Panc1 (cell line): ENCODE measurements around the gene CD274. TPM values are rescaled to one million over a fixed set of nuclear protein-coding genes. Genes with fewer than 3 reads are reported as not detected.

Experiments used
- ATAC-seq: fragments of 200-7000 bp; cut with Tn5 transposase; 2 replicates; pipeline ENCODE4 v1.9.1; 2020; ENCODE audit warnings: mild to moderate bottlenecking, moderate library complexity
- BruUV-seq: library from RNA; stranded (reverse); fragments of 400-500 nt; replicated peaks from 2 replicates; lab custom pipeline; 2021; lab: Mats Ljungman, UMichigan
- CTCF ChIA-PET: fragments of 300-600 bp; sonication (Branson Sonifier 250); formaldehyde crosslinking; loops from one replicate; lab custom pipeline; 2022; ENCODE audit warnings: antibody characterized with exemption; lab: Charles Lee
- POLR2A ChIA-PET: fragments of 300-600 bp; sonication (Branson Sonifier 250); formaldehyde crosslinking; loops from one replicate; lab custom pipeline; 2022; ENCODE audit warnings: antibody characterized with exemption; lab: Charles Lee
- DNase-seq: peaks from one replicate; pipeline ENCODE4 v3.0.0-alpha.2; 2010; ENCODE audit warnings: low read depth, low spot score
- H3K27ac ChIP-seq: 2 replicates; pipeline ENCODE4 v1.5.1; 2011; ENCODE audit warnings: mild to moderate bottlenecking, low read length, inconsistent platforms
- H3K27me3 ChIP-seq: fragments of 200-500 bp; sonication (Bioruptor generic); 2 replicates; pipeline ENCODE4 v1.6.0; 2014; ENCODE audit warnings: low read length, inconsistent platforms; ENCODE audit not compliant: control insufficient read depth, insufficient read depth
- H3K36me3 ChIP-seq: fragments of 200-500 bp; sonication (Bioruptor generic); 2 replicates; pipeline ENCODE4 v1.5.1; 2014; ENCODE audit warnings: inconsistent platforms, mild to moderate bottlenecking, low read length, moderate library complexity; ENCODE audit not compliant: control insufficient read depth, insufficient read depth
- H3K4me1 ChIP-seq: 2 replicates; pipeline ENCODE4 v1.5.1; 2011; ENCODE audit warnings: inconsistent platforms, mild to moderate bottlenecking, low read length, moderate library complexity; ENCODE audit not compliant: control insufficient read depth, insufficient read depth
- H3K4me3 ChIP-seq, 2 experiments: 2 replicates each; pipeline ENCODE4 v1.5.1; 2011 to 2012; ENCODE audit warnings: low read depth in 2 of 2, low read length in 2 of 2, mild to moderate bottlenecking in 2 of 2, inconsistent platforms in 1 of 2, moderate library complexity in 1 of 2
- H3K9me3 ChIP-seq: fragments of 200-500 bp; sonication (Bioruptor generic); 2 replicates; pipeline ENCODE4 v1.5.1; 2014; ENCODE audit warnings: low read depth, mild to moderate bottlenecking, inconsistent platforms, low read length, moderate library complexity; ENCODE audit not compliant: control insufficient read depth, insufficient read depth
- CTCF ChIP-seq: fragments of 450-650 bp; IDR thresholded peaks from 2 replicates; pipeline ENCODE4 v1.5.1; 2017; ENCODE audit warnings: mild to moderate bottlenecking
- POLR2AphosphoS5 ChIP-seq: IDR thresholded peaks from 2 replicates; pipeline ENCODE4 v1.6.1; 2012; ENCODE audit warnings: mild to moderate bottlenecking, low read depth, low read length, moderate library complexity
- REST ChIP-seq, 2 experiments: IDR thresholded peaks; 2 replicates each; pipeline ENCODE4 v1.6.1; 2011 to 2012; ENCODE audit warnings: low read depth in 2 of 2, control low read depth in 1 of 2, low read length in 1 of 2, mild to moderate bottlenecking in 1 of 2, moderate library complexity in 1 of 2; ENCODE audit not compliant: insufficient read depth in 1 of 2
- SIN3A ChIP-seq: IDR thresholded peaks from 2 replicates; pipeline ENCODE4 v1.6.1; 2012; ENCODE audit warnings: low read depth, mild to moderate bottlenecking, low read length, moderate library complexity, borderline replicate concordance; ENCODE audit not compliant: insufficient read depth
- TCF7L2 ChIP-seq: IDR thresholded peaks from 2 replicates; pipeline ENCODE4 v1.6.1; 2011; ENCODE audit warnings: mild to moderate bottlenecking, low read depth, low read length, inconsistent platforms
- in situ Hi-C: cut with HindIII; loops from 2 replicates; pipeline ENCODE4 v1.10.0; 2016; ENCODE audit warnings: low sequenced_read_pairs, low pct_unique_long_range_greater_than_20kb
- intact Hi-C: fragments of 100-400 bp; cut with micrococcal nuclease; formaldehyde crosslinking; loops from one replicate; pipeline ENCODE4 v1.10.0; 2022; ENCODE audit not compliant: unreplicated experiment
- total RNA-seq: library from RNA; stranded (reverse); gene quantifications from one replicate; pipeline ENCODE4 v1.2.1, GENCODE V29; 2021; ENCODE audit not compliant: unreplicated experiment

CD274 gene
- total RNA-seq, 1 experiment from 2014 or later = 0.21 TPM

- ATAC-seq (no peak), DNase-seq (no peak)
- Histone ChIP-seq H3K27me3 (no peaks in the 10 kb centered on the region), H3K4me1 (no peaks in the 10 kb centered on the region), H3K27ac (no peak overlapping the region), H3K9me3 (no peaks in the 10 kb centered on the region), H3K36me3 (no peaks in the 10 kb centered on the region), H3K4me3 (no peak overlapping the region)
- no TSS peak for BruUV-seq
- intact Hi-C loops = no loop called here
- POLR2A ChIA-PET = no interaction called here
- CTCF ChIA-PET = no interaction called here
- in situ Hi-C loops = no loop called here
- no peak for TF ChIP-seq POLR2AphosphoS5
- no peak for TF ChIP-seq CTCF
- TF ChIP-seq REST (IDR thresholded peaks at IDR 0.05; ENCODE audit: insufficient read depth in 1 of 2, low read depth in 2 of 2, low read length in 1 of 2) = no peak
- TF ChIP-seq SIN3A = no peak
- no peak for TF ChIP-seq TCF7L2
Measured at GRCh38 chr9:5421163-5421562, 29.2 kb upstream of the CD274 start.

GRCh38 chr9:5422276-5422675 is 28.1 kb upstream of the CD274 start:
- Histone ChIP-seq H3K36me3 (no peaks in the 10 kb centered on the region), H3K27ac (no peak overlapping the region), H3K27me3 (no peaks in the 10 kb centered on the region), H3K4me1 (no peaks in the 10 kb centered on the region), H3K9me3 (no peaks in the 10 kb centered on the region), H3K4me3 (no peak overlapping the region)
- in situ Hi-C loops = no loop called here
- ATAC-seq (no peak), DNase-seq (no peak)
- ChIA-PET POLR2A (no interaction called here), CTCF (no interaction called here)
- BruUV-seq = no TSS peak
- intact Hi-C loops = no loop called here
- TF ChIP-seq CTCF = no peak
- TF ChIP-seq TCF7L2 = no peak
- no peak for TF ChIP-seq POLR2AphosphoS5
- TF ChIP-seq REST (IDR thresholded peaks at IDR 0.05; ENCODE audit: insufficient read depth in 1 of 2, low read depth in 2 of 2, low read length in 1 of 2) = no peak
- no peak for TF ChIP-seq SIN3A
